Heart left ventricle (tissue), 13 donors: Measurements from ENCODE around the gene PSMD11.

Experiments used
- POLR2A ChIP-seq, 2 donors: fragments of 450-650 bp; IDR thresholded peaks; one replicate each; pipeline ENCODE4 v1.6.1; 2017; ENCODE audit warnings: antibody characterized with exemption in 2 of 2, mild to moderate bottlenecking in 2 of 2, moderate library complexity in 2 of 2
- TF ChIP-seq, protein P1 (sequence below), 12 donors: fragments of 200-600 bp; sonication (generic) in 4 of 12; IDR thresholded peaks; one replicate each; pipeline versions ENCODE4 v1.5.0 to v1.8.0; 2018 to 2022; ENCODE audit warnings: antibody characterized with exemption in 12 of 12, mild to moderate bottlenecking in 5 of 12
- donor health status: ischemic (EF 13 %, LVEDD 7.1; RV severe dilation, severe dysfunction).
- donor health status: DM: no; HTN: yes; CAD: no.
- donor health status: DM: no; HTN: no; CAD: no.
- donor health status: ischemic (EF 25% LVEDD 6.9; RV normal size, moderate dysfunction).
- donor health status: ischemic (EF 25% LVEDD 5.7; RV mildly dilated, moderate dysfunction).
- donor health status: ischemic (EF 35%, LVEDD 5.7; RV mildly dilated, moderate dysfunction).
- donor health status: nonischemic (EF 11% LVEDD 7.7; RV severe dilation, severe dysfunction).
- donor health status: DM: yes; HTN: yes; CAD: no.
- donor health status: PGD.
- donor health status: ischemic (EF 29% LVEDD 5.4; RV normal size, mild dysfunction).
- donor health status: nonischemic (EF 23%, LVEDD 6.1; RV moderate dilation, normal function).

DNA sequence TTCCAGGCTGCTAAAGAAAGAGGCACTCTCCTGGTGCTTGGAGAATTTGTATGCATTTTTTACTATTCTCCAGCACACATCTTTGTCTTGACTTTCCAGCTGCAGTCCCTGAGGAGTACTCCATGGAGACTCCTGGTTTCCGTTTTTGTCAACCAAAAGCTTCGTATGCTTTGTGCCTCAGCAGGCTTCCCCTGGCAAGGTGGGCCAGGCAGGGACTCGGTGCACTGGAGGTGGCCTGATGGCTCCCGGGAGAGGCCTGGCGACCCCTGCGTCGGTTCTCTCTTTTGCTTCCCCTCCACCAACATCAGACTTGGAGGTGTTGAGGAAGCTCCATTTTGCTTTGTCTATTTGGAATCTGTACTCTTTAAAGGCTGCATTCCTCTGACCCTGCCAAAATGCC lies 66.2 kb downstream of the PSMD11 start:
- TF ChIP-seq, protein P1, sequence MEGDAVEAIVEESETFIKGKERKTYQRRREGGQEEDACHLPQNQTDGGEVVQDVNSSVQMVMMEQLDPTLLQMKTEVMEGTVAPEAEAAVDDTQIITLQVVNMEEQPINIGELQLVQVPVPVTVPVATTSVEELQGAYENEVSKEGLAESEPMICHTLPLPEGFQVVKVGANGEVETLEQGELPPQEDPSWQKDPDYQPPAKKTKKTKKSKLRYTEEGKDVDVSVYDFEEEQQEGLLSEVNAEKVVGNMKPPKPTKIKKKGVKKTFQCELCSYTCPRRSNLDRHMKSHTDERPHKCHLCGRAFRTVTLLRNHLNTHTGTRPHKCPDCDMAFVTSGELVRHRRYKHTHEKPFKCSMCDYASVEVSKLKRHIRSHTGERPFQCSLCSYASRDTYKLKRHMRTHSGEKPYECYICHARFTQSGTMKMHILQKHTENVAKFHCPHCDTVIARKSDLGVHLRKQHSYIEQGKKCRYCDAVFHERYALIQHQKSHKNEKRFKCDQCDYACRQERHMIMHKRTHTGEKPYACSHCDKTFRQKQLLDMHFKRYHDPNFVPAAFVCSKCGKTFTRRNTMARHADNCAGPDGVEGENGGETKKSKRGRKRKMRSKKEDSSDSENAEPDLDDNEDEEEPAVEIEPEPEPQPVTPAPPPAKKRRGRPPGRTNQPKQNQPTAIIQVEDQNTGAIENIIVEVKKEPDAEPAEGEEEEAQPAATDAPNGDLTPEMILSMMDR (IDR thresholded peaks at IDR 0.05) = no peak
- no peak for TF ChIP-seq POLR2A (IDR thresholded peaks at IDR 0.05)
